SK-N-SH treated with all-trans-retinoic acid at 6 μM for 48 hours (cell line): ENCODE results near the gene VEZF1.

Experiments
- ATAC-seq: fragments of 200-7000 bp; cut with Tn5 transposase; 3 replicates; pipeline ENCODE4 v1.9.1; 2020; ENCODE audit warnings: mild to moderate bottlenecking, moderate library complexity
- ARNTL ChIP-seq: fragments of 450-650 bp; formaldehyde crosslinking; IDR thresholded peaks from 2 replicates; pipeline ENCODE4 v1.5.0; 2020; ENCODE audit warnings: low read depth, mild to moderate bottlenecking, moderate library complexity, borderline replicate concordance
- BACH2 ChIP-seq: fragments of 250-450 bp; sonication (Bioruptor Pico); IDR thresholded peaks from 2 replicates; pipeline ENCODE4 v1.9.0; 2021; ENCODE audit warnings: mild to moderate bottlenecking, borderline replicate concordance
- ESRRG ChIP-seq: fragments of 250-450 bp; sonication (Bioruptor Pico); IDR thresholded peaks from 2 replicates; pipeline ENCODE4 v1.6.1; 2021; ENCODE audit warnings: mild to moderate bottlenecking
- GLIS3 ChIP-seq: fragments of 250-450 bp; sonication (Bioruptor Pico); IDR thresholded peaks from 2 replicates; pipeline ENCODE4 v1.5.0; 2020; ENCODE audit warnings: mild to moderate bottlenecking, moderate library complexity
- OSR1 ChIP-seq: fragments of 250-450 bp; sonication (Bioruptor Pico); IDR thresholded peaks from 2 replicates; pipeline ENCODE4 v1.8.0; 2022; ENCODE audit warnings: moderate library complexity, mild to moderate bottlenecking, inconsistent platforms
- PATZ1 ChIP-seq: fragments of 250-450 bp; sonication (Bioruptor Pico); IDR thresholded peaks from 2 replicates; pipeline ENCODE4 v1.8.0; 2020; ENCODE audit warnings: mild to moderate bottlenecking, moderate library complexity, borderline replicate concordance
- POU6F1 ChIP-seq: fragments of 250-450 bp; sonication (Bioruptor Pico); IDR thresholded peaks from 2 replicates; pipeline ENCODE4 v1.8.0; 2021; ENCODE audit warnings: low read depth, mild to moderate bottlenecking, moderate library complexity, borderline replicate concordance
- RARB ChIP-seq: fragments of 250-450 bp; sonication (Bioruptor Pico); IDR thresholded peaks from 2 replicates; pipeline ENCODE4 v1.8.0; 2021; ENCODE audit warnings: mild to moderate bottlenecking, moderate library complexity
- SNAI2 ChIP-seq: fragments of 250-450 bp; sonication (Bioruptor Pico); IDR thresholded peaks from 2 replicates; pipeline ENCODE4 v1.5.0; 2020; ENCODE audit warnings: mild to moderate bottlenecking, moderate library complexity
- TCF4 ChIP-seq: fragments of 250-450 bp; sonication (Bioruptor Pico); IDR thresholded peaks from 2 replicates; pipeline ENCODE4 v1.8.0; 2021; ENCODE audit warnings: mild to moderate bottlenecking, moderate library complexity, borderline replicate concordance
- TOX ChIP-seq: fragments of 250-450 bp; sonication (Bioruptor Pico); IDR thresholded peaks from 2 replicates; pipeline ENCODE4 v1.8.0; 2021; ENCODE audit warnings: mild to moderate bottlenecking, moderate library complexity, borderline replicate concordance
- TSHZ2 ChIP-seq: fragments of 250-450 bp; sonication (Bioruptor Pico); IDR thresholded peaks from 2 replicates; pipeline ENCODE4 v1.5.0; 2020; ENCODE audit warnings: mild to moderate bottlenecking, moderate library complexity
- ZC3H10 ChIP-seq: fragments of 250-450 bp; sonication (Bioruptor Pico); IDR thresholded peaks from 2 replicates; pipeline ENCODE4 v1.5.1; 2021; ENCODE audit warnings: mild to moderate bottlenecking, moderate library complexity
- ZFP3 ChIP-seq: fragments of 250-450 bp; sonication (Bioruptor Pico); IDR thresholded peaks from 2 replicates; pipeline ENCODE4 v1.5.0; 2020; ENCODE audit warnings: mild to moderate bottlenecking, moderate library complexity
- ZFP30 ChIP-seq: fragments of 450-650 bp; formaldehyde crosslinking; IDR thresholded peaks from 2 replicates; pipeline ENCODE4 v1.5.0; 2022; ENCODE audit warnings: mild to moderate bottlenecking, moderate library complexity
- ZNF565 ChIP-seq: fragments of 450-650 bp; formaldehyde crosslinking; conservative IDR thresholded peaks from 2 replicates; pipeline ENCODE4 v1.5.0; 2020; ENCODE audit warnings: low read depth, mild to moderate bottlenecking, moderate library complexity
- ZNF8 ChIP-seq: fragments of 450-650 bp; formaldehyde crosslinking; IDR thresholded peaks from 2 replicates; pipeline ENCODE4 v1.5.0; 2020; ENCODE audit warnings: mild to moderate bottlenecking, moderate library complexity
- TF ChIP-seq, protein P1 (sequence below): fragments of 250-450 bp; sonication (Bioruptor Pico); IDR thresholded peaks from 2 replicates; pipeline ENCODE4 v1.5.1; 2020; ENCODE audit warnings: low read depth, mild to moderate bottlenecking, moderate library complexity
- TF ChIP-seq, protein P2 (sequence below): fragments of 250-450 bp; sonication (Bioruptor Pico); IDR thresholded peaks from 2 replicates; pipeline ENCODE4 v1.5.1; 2021; ENCODE audit warnings: mild to moderate bottlenecking, moderate library complexity

Gene VEZF1

DNA sequence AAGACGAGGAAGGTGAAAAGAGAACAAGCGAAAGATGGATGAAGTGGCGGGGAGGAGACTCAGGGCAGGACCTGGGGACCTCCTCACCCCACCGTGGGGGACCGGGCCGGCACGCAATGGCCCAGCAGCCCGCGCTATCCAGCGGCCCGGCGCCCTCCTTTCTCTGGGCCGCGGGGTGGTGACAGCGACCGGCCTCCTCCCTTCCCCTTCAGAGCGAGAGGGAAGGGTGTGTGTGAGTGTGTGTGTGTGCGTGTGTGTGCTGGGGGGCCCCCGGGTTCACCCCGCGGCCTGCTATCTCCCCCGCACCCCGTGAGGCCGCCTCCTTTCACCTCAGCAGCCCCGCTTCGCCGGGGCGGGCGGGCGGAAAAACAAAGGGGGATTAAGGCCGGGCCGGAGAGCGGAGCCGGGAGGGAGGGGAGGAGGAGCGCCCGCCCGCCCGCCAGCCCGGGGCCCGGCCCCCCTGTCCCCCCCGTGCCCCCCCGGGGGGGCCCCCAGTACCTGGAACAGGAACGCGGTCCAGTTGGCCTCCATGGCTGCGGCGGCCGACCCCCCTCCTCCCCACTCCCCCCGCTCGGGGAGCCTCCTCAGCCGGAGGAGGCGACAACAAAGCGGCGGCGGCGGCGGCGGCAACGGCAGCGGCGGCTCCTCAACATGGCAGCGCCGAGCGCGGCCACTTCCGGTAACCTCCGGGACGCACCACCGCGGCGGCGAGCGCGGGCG lies at the start of gene VEZF1:
Gene VEZF1, minus strand, starts transcription at position 674 of the 720 bp plus-strand sequence. Its CDS starts 143 bp downstream, at position 531.
- ATAC-seq: peak; percentile 60
- TF ChIP-seq ZC3H10 (CRISPR knock-in tag) (no peak), TOX (CRISPR knock-in tag) (no peak), POU6F1 (CRISPR knock-in tag) (no peak), ESRRG (CRISPR knock-in tag) (peak; percentile 55; the same call in 1 of the 2 replicates), ZFP3 (no peak), ARNTL (no peak), BACH2 (CRISPR knock-in tag) (no peak), PATZ1 (CRISPR knock-in tag) (peak; percentile 93; the same call in 1 of the 2 replicates), TSHZ2 (CRISPR knock-in tag) (no peak), RARB (no peak), ZNF565 (CRISPR knock-in tag) (no peak), OSR1 (CRISPR knock-in tag) (no peak), SNAI2 (CRISPR knock-in tag) (no peak), TCF4 (CRISPR knock-in tag) (no peak), GLIS3 (CRISPR knock-in tag) (0 out of 2 replicates have a peak, but pooled peaks have one; percentile 31), ZNF8 (CRISPR knock-in tag) (no peak)
- TF ChIP-seq, protein P1, sequence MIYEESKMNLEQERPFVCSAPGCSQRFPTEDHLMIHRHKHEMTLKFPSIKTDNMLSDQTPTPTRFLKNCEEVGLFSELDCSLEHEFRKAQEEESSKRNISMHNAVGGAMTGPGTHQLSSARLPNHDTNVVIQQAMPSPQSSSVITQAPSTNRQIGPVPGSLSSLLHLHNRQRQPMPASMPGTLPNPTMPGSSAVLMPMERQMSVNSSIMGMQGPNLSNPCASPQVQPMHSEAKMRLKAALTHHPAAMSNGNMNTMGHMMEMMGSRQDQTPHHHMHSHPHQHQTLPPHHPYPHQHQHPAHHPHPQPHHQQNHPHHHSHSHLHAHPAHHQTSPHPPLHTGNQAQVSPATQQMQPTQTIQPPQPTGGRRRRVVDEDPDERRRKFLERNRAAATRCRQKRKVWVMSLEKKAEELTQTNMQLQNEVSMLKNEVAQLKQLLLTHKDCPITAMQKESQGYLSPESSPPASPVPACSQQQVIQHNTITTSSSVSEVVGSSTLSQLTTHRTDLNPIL (CRISPR knock-in tag): no peak
- TF ChIP-seq, protein P2, sequence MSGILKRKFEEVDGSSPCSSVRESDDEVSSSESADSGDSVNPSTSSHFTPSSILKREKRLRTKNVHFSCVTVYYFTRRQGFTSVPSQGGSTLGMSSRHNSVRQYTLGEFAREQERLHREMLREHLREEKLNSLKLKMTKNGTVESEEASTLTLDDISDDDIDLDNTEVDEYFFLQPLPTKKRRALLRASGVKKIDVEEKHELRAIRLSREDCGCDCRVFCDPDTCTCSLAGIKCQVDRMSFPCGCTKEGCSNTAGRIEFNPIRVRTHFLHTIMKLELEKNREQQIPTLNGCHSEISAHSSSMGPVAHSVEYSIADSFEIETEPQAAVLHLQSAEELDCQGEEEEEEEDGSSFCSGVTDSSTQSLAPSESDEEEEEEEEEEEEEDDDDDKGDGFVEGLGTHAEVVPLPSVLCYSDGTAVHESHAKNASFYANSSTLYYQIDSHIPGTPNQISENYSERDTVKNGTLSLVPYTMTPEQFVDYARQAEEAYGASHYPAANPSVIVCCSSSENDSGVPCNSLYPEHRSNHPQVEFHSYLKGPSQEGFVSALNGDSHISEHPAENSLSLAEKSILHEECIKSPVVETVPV (CRISPR knock-in tag): no peak

- no peak for TF ChIP-seq ZFP30
- ATAC-seq: no peak
These were observed 44.8 kb upstream of the VEZF1 start for GRCh38 chr17:58032691-58033415.

DNA sequence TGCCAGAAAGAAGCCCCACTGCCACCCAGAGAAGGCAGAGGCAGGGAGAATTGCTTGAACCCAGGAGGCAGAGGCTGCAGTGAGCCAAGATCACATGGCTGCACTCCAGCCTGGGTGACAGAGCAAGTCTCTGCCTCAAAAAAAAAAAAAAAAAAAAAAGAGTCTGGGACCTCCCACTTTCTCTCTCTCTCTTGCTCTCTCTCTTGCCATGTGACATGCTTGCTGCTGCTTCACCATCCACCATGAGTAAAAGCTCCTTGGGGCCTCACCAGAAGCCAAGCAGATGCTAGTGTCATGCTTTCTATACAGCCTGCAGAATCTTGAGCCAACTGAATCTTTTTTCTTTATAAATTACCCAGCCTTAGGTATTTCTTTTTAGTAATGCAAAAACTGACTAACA lies 40.5 kb upstream of the VEZF1 start:
- TF ChIP-seq TCF4 (CRISPR knock-in tag): no peak
- no peak for TF ChIP-seq TSHZ2 (CRISPR knock-in tag)
- TF ChIP-seq, protein P1 (CRISPR knock-in tag): no peak
- no peak for TF ChIP-seq ZNF565 (CRISPR knock-in tag)
- no peak for TF ChIP-seq ESRRG (CRISPR knock-in tag)
- TF ChIP-seq GLIS3 (CRISPR knock-in tag): no peak
- no peak for TF ChIP-seq ZFP3
- no peak for TF ChIP-seq OSR1 (CRISPR knock-in tag)
- ATAC-seq: no peak
